ENCODE measurements around the gene GRIN2A. TPM values are rescaled to one million over a fixed set of nuclear protein-coding genes. Genes with fewer than 3 reads are reported as not detected.

GRIN2A gene
- total RNA-seq, 2 experiments from 2014 or later: not detected

DNA sequence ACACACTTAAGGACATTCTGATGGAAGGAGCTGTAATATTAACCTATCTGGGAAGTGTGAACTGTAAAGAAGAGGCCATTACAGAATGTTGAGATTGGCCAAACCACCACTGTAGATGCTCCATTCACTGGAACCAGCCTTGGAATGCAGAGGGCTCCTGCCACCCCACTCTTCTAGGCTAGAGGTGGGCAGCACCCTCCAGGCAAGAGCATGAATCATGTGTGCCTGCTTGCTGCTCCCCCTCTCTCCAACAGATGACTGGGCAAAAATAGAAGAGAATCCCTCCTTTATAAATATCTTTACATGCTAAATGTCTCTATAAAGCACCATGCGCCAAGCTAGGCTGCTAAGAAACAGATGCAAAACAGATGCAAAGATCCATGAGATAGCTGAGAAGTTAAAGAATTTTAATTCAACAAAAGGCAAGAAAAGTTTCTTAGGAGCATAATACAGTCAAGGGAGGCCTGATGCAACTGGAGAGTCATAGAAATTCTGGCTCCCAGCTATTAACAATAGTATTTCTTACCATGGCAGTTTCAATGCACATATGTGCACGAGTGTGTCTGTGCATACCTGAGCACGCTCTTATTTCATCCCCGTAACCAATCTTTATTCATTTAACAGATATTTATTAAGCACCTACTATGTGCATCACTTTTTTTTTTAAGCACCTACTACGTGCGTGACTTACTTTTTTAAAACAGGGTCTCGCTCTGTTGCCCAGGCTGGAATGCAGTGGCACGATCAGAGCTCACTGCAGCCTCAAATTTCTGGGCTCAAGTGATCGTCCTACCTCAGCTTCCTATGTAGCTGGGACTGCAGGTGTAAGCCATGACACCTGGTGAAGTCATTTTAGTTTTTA is 53.6 kb downstream of the GRIN2A start:
- Mint-ChIP-seq H3K9me3 (peaks cover 1% of the 10 kb centered on the region), H3K4me3 (no peak overlapping the region), H3K27ac (no peak overlapping the region), H3K4me1 (ENCODE audit: low read depth) (no peaks in the 10 kb centered on the region), H3K36me3 (ENCODE audit: low read depth) (no peaks in the 10 kb centered on the region), H3K27me3 (no peaks in the 10 kb centered on the region)
- CTCF ChIA-PET: interaction anchor here (1.9 kb wide), 1 partner anchor 52 kb away, joined by 5 read pairs; no protein-coding TSS in a partner anchor
- TF ChIP-seq CTCF (IDR thresholded peaks at IDR 0.05): no peak
- intact Hi-C loops (cut with micrococcal nuclease): no loop called here
- POLR2A ChIA-PET: interaction anchor here (0.6 kb wide), 1 partner anchor 28 kb away, joined by 3 read pairs; no protein-coding TSS in a partner anchor
- DNase-seq (no peak), ATAC-seq (no peak)

DNA sequence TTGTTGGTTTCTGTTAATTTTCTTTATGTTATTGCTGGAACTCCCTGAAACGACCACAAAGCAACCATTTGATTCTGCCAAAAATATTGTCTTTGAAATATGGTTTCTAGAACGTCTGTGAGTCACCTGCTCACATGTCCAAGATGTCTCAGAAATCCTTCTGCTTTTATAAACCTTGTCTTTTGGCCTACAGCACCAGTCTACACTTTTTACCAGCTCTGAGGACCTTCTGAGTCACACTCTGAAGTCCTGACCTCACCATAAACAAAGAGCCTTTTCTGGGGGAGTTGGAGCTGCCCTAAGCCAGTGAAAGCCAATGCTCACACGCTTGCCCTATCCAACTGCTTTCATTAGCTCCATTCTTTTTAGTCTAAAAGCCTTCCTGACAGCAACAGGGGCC is 55.5 kb downstream of the GRIN2A start:
- DNase-seq (no peak), ATAC-seq (no peak)
- Mint-ChIP-seq H3K36me3 (ENCODE audit: low read depth) (no peaks in the 10 kb centered on the region), H3K27ac (no peak overlapping the region), H3K4me3 (no peak overlapping the region), H3K9me3 (no peaks in the 10 kb centered on the region), H3K4me1 (ENCODE audit: low read depth) (no peaks in the 10 kb centered on the region), H3K27me3 (no peaks in the 10 kb centered on the region)
- intact Hi-C loops (cut with micrococcal nuclease): no loop called here
- CTCF ChIA-PET: no interaction called here
- POLR2A ChIA-PET: no interaction called here
- no peak for TF ChIP-seq CTCF (IDR thresholded peaks at IDR 0.05)

GRCh38 chr16:10123141-10123540 is 59.1 kb downstream of the GRIN2A start:
- ATAC-seq (no peak), DNase-seq (no peak)
- H3K4me1 Mint-ChIP-seq (ENCODE audit: low read depth): no peaks in the 10 kb centered on the region
- ChIA-PET POLR2A (no interaction called here), CTCF (interaction anchor here (0.9 kb wide), 1 partner anchor 20 kb away, joined by 3 read pairs; no protein-coding TSS in a partner anchor)
- no peak overlapping the region for H3K4me3 Mint-ChIP-seq
- TF ChIP-seq CTCF (IDR thresholded peaks at IDR 0.05): no peak
- H3K36me3 Mint-ChIP-seq (ENCODE audit: low read depth): no peaks in the 10 kb centered on the region
- intact Hi-C loops (cut with micrococcal nuclease): no loop called here
- H3K9me3 Mint-ChIP-seq: no peaks in the 10 kb centered on the region
- peaks cover 3% of the 10 kb centered on the region for H3K27me3 Mint-ChIP-seq
- no peak overlapping the region for H3K27ac Mint-ChIP-seq

DNA sequence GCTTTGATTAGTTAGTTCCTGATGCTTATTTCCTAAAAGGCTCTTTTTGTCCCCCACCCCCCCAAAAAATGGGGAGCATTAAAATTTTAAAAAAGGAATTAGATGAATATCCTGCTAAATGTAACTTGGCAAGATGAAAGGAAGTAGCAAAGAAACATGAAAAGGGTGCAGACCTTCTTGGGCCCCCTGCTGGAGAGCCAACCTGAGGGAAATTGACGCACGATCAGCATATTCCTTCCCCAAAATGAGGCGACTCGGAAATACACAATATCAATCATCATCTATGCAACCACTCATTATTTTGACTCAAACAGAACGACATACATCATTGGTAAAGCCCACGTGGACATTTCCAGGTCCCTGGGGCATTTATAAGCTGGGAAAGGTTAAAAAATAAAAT is 59.7 kb downstream of the GRIN2A start:
- Mint-ChIP-seq H3K9me3 (no peaks in the 10 kb centered on the region), H3K27me3 (peaks cover 3% of the 10 kb centered on the region), H3K27ac (no peak overlapping the region), H3K36me3 (ENCODE audit: low read depth) (no peaks in the 10 kb centered on the region), H3K4me3 (no peak overlapping the region), H3K4me1 (ENCODE audit: low read depth) (no peaks in the 10 kb centered on the region)
- no peak for TF ChIP-seq CTCF (IDR thresholded peaks at IDR 0.05)
- DNase-seq (no peak), ATAC-seq (no peak)
- intact Hi-C loops (cut with micrococcal nuclease): no loop called here
- ChIA-PET CTCF (interaction anchor here (0.9 kb wide), 1 partner anchor 21 kb away, joined by 3 read pairs; no protein-coding TSS in a partner anchor), POLR2A (no interaction called here)

DNA sequence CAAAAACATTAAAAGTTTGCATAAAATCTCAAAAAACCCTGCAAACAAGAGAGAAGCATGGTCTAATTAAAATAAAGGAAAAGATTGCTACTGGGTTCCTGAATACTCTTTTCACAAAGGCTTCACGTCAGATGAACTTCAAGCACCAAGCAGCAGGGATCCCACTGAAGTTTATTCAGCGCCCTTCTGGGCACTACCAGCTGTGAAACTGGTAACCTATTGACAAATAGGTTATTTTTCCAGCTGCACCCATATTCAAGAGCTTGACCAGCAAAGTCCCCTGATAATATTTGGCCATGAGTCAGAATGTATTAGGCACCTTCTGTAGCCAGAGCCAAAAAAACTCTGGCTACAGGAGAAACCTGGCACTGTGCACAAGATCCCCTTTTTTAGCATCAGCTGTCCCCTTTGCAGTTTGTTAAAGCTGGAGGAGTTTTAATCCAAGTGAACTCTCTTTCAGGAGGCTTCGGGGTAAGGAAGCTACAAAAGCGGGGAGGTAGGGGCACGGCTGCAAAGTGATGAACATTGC is 60.3 kb downstream of the GRIN2A start:
- no peaks in the 10 kb centered on the region for H3K9me3 Mint-ChIP-seq
- H3K27me3 Mint-ChIP-seq: peaks cover 3% of the 10 kb centered on the region
- POLR2A ChIA-PET: no interaction called here
- CTCF ChIA-PET: no interaction called here
- no peaks in the 10 kb centered on the region for H3K36me3 Mint-ChIP-seq (ENCODE audit: low read depth)
- ATAC-seq: no peak
- intact Hi-C loops (cut with micrococcal nuclease): no loop called here
- no peak overlapping the region for H3K4me3 Mint-ChIP-seq
- no peak for DNase-seq
- no peak overlapping the region for H3K27ac Mint-ChIP-seq
- H3K4me1 Mint-ChIP-seq (ENCODE audit: low read depth): no peaks in the 10 kb centered on the region
- no peak for TF ChIP-seq CTCF (IDR thresholded peaks at IDR 0.05)

Data from activated CD8-positive, alpha-beta T cell treated with anti-CD3 and anti-CD28 coated beads for 36 hours (primary cell).